ENCODE results near the gene PCNX2.
"Not testable (repeated sequence)": the region's sequence is repeated elsewhere in the genome, so short reads cannot be mapped to it uniquely, and the experiment has no call there.

PCNX2 gene

DNA sequence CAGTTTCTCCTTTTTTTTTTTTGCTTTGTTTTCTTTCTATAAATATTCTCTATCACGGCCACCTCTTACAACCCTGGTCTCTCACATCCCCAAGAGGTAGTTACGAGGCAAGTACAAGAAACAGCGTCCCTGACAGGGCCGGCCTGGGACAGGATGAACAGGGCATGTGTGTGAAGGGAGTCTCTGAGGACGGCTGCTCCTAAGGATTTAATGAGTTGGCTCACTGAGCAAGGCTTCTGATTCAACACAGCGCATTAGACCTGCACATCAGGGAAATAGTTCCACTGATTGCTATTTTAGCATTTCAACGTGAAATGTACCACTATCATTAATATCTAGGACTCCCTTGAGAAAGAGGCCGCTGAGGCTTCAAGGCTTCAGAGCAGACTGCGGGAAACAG is 291.1 kb downstream of the PCNX2 start:
- Histone ChIP-seq H3K4me3 (ENCODE audit: low read length) (no peak overlapping the region), H3K4me1 (ENCODE audit: insufficient read depth, low read length) (no peaks in the 10 kb centered on the region)

DNA sequence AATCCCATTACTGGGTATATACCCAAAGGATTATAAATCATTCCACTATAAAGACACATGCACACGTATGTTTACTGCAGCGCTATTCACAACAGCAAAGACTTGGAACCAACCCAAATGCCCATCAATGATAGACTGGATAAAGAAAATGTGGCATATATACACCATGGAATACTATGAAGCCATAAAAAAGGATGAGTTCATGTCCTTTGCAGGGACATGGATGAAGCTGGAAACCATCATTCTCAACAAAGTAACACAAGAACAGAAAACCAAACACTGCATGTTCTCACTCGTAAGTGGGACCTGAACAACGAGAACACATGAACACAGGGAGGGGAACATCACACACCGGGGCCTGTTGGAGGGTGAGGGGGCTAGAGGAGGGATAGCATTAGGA is 291.9 kb downstream of the PCNX2 start:
- H3K27me3 ChIP-seq (ENCODE audit: insufficient read depth, low read length); H3K4me1 ChIP-seq (ENCODE audit: insufficient read depth, low read length); H3K9ac ChIP-seq (ENCODE audit: low read depth, low read length); H3K27ac ChIP-seq (ENCODE audit: low read length); H3K4me3 ChIP-seq (ENCODE audit: low read length); H3K9me3 ChIP-seq (ENCODE audit: insufficient read depth, low read depth, low read length): not testable (repeated sequence)
- peaks cover 26% of the 10 kb centered on the region for H3K36me3 ChIP-seq (ENCODE audit: insufficient read depth, low read depth, low read length)

More for the DNA sequence above, 291.1 kb downstream of the PCNX2 start:
- Histone ChIP-seq H3K9me3 (ENCODE audit: insufficient read depth, low read depth, low read length) (no peaks in the 10 kb centered on the region), H3K27ac (ENCODE audit: low read length) (no peak overlapping the region), H3K36me3 (ENCODE audit: insufficient read depth, low read depth, low read length) (peaks cover 24% of the 10 kb centered on the region), H3K27me3 (ENCODE audit: insufficient read depth, low read length) (no peaks in the 10 kb centered on the region), H3K9ac (ENCODE audit: low read depth, low read length) (no peak overlapping the region)

DNA sequence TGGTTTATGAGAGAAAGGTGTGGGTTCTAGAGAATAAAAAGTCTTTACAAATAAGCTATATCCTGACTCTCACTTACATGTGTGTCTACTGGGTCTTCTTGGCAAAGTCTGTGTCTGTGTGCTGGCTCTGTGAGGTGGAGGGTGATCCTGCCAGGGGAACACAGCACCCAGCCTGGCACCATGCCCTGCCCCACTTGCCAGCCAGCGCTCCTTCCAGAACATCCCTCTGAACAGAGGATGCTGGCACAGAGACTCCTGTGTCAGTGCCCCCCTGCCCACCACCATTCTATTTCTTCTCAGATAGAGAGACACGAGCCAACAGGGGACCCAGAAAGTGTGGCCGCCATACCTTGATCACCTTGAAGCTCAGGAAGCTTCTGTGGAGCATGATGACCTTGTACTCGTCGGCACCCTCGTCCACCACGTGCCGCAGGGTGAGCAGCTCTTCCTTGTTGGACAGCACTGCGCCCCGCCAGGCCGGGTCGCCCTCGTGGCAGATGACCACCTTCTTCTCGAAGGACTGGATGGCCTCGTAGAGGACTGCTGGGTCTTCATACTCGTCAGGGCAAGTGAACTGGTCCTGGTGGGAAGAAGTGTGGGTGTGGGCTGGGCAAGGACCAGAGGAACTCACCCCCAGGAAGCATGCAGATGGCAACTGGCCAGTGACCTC is 295.4 kb downstream of the PCNX2 start:
- no peak overlapping the region for H3K4me3 ChIP-seq (ENCODE audit: low read length)
- no peak overlapping the region for H3K9ac ChIP-seq (ENCODE audit: low read depth, low read length)

DNA sequence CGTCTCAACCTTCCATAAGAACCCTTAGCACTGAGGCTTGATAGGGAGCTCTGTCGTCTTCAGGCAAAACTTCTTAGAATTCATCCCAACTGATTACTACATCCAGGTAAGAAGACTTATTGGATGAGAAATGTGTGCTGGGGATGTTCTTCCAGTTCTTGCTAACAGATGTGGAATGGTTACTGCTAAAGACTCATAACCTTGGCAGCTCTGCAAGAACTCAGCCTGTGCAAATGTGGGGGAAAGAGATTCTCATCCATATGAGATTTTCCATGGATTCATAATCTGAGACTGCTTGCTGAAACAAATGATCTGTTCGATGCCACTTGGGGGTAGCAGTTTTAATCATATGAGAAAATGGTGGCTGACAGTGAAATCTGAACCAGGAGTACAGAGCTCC is 296.9 kb downstream of the PCNX2 start:
- no peak overlapping the region for H3K4me3 ChIP-seq (ENCODE audit: low read length)
- peaks cover 14% of the 10 kb centered on the region for H3K9me3 ChIP-seq (ENCODE audit: insufficient read depth, low read depth, low read length)
- H3K36me3 ChIP-seq (ENCODE audit: insufficient read depth, low read depth, low read length) = peaks cover 67% of the 10 kb centered on the region
- no peak overlapping the region for H3K9ac ChIP-seq (ENCODE audit: low read depth, low read length)
- H3K4me1 ChIP-seq (ENCODE audit: insufficient read depth, low read length) = no peaks in the 10 kb centered on the region; the same call in 1 of the 2 replicates
- H3K27me3 ChIP-seq (ENCODE audit: insufficient read depth, low read length) = no peaks in the 10 kb centered on the region
- H3K27ac ChIP-seq (ENCODE audit: low read length) = no peak overlapping the region

More for the DNA sequence above, 295.4 kb downstream of the PCNX2 start:
- no peak overlapping the region for H3K27ac ChIP-seq (ENCODE audit: low read length)
- H3K4me1 ChIP-seq (ENCODE audit: insufficient read depth, low read length) = no peaks in the 10 kb centered on the region; the same call in 1 of the 2 replicates
- H3K9me3 ChIP-seq (ENCODE audit: insufficient read depth, low read depth, low read length) = no peaks in the 10 kb centered on the region
- H3K36me3 ChIP-seq (ENCODE audit: insufficient read depth, low read depth, low read length) = peaks cover 54% of the 10 kb centered on the region
- H3K27me3 ChIP-seq (ENCODE audit: insufficient read depth, low read length) = no peaks in the 10 kb centered on the region

DNA sequence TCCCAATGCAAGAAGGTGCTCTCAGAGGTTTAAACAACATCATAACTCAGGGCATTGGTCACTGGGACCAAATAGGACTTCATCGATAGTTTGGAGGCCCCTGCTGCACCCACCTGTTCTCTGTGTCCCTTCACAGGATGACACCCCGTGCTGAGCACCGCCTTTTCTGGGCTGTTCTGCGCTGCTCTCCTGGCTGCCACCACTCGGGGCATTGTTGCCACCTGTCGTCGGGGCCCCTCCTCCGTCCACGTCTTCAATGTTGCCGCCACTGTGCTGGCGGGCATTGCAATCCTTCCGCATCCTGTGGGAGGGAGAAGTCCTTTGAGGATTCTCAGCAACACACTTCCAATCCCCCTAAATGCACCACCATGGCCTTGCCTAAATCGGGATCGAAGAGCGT is 297.4 kb downstream of the PCNX2 start:
- Histone ChIP-seq H3K27me3 (ENCODE audit: insufficient read depth, low read length) (no peaks in the 10 kb centered on the region), H3K4me3 (ENCODE audit: low read length) (no peak overlapping the region), H3K4me1 (ENCODE audit: insufficient read depth, low read length) (no peaks in the 10 kb centered on the region; the same call in 1 of the 2 replicates), H3K9ac (ENCODE audit: low read depth, low read length) (no peak overlapping the region), H3K36me3 (ENCODE audit: insufficient read depth, low read depth, low read length) (peaks cover 72% of the 10 kb centered on the region), H3K9me3 (ENCODE audit: insufficient read depth, low read depth, low read length) (peaks cover 19% of the 10 kb centered on the region), H3K27ac (ENCODE audit: low read length) (no peak overlapping the region)

DNA sequence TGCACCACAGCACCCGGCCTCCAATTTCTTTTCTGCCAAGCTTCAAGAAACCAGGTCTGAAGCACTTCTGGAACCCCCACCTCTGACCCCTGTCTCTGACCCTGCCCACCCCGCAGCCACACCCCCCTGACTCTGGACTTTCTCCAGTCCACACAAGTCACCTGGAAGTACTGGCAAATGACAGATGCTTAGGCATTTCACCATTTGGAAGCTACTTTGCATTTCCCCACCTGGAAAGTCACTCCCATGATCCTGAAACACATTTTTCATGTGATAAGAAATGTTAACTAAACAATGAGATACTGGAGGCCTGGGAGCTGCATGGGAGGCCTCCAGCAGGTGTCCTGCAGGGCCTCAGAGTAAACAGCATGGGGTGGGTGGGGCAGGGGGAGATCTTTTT is 299.4 kb downstream of the PCNX2 start:
- no peaks in the 10 kb centered on the region for H3K27me3 ChIP-seq (ENCODE audit: insufficient read depth, low read length)
- no peak overlapping the region for H3K9ac ChIP-seq (ENCODE audit: low read depth, low read length)
- no peak overlapping the region for H3K27ac ChIP-seq (ENCODE audit: low read length)
- peaks cover 77% of the 10 kb centered on the region for H3K36me3 ChIP-seq (ENCODE audit: insufficient read depth, low read depth, low read length)
- no peak overlapping the region for H3K4me3 ChIP-seq (ENCODE audit: low read length)
- H3K4me1 ChIP-seq (ENCODE audit: insufficient read depth, low read length) = no peaks in the 10 kb centered on the region; the same call in 1 of the 2 replicates
- H3K9me3 ChIP-seq (ENCODE audit: insufficient read depth, low read depth, low read length) = peaks cover 20% of the 10 kb centered on the region

DNA sequence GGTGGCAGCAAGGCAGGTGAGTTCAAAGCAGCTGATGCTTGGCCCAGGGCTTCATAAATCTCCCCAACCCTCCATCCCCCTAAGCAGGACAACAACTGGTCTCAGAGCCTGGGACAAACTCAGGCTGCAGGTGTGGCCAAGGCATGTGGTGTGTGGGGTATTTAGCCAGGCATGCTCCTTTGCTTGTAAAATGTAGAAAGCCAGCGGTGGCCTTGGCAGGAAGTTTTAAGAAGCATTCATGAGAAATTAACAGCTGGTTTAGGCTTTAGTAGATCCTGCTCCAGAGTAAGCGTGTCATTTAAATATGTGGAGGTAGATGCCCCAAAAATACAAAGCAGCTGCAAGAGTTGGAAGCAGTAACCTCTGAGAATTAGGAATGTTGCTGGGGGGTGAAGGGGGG is 300.3 kb downstream of the PCNX2 start:
- H3K4me1 ChIP-seq (ENCODE audit: insufficient read depth, low read length) = no peaks in the 10 kb centered on the region; the same call in 1 of the 2 replicates

DNA sequence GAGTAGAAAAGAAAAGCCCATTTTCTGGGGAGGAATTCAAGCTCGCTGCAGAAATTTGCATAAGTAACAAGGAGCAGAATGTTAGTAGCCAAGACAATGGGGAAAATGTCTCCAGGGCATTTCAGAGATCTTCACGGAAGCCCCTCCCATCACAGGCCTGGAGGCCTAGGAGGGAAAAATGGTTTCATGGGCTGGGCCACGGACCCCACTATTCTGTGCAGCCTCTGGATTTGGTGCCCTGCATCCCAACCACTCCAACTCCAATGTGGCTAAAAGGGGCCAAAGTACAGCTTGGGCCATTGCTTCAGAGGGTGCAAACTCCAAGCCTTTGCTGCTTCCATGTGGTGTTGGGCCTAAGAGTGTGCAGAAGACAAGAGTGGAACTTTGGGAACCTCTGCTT is 302.0 kb downstream of the PCNX2 start:
- peaks cover 55% of the 10 kb centered on the region for H3K36me3 ChIP-seq (ENCODE audit: insufficient read depth, low read depth, low read length)
- no peak overlapping the region for H3K27ac ChIP-seq (ENCODE audit: low read length)
- no peaks in the 10 kb centered on the region for H3K27me3 ChIP-seq (ENCODE audit: insufficient read depth, low read length)
- H3K4me1 ChIP-seq (ENCODE audit: insufficient read depth, low read length) = no peaks in the 10 kb centered on the region; the same call in 1 of the 2 replicates
- H3K9ac ChIP-seq (ENCODE audit: low read depth, low read length) = no peak overlapping the region
- peaks cover 20% of the 10 kb centered on the region for H3K9me3 ChIP-seq (ENCODE audit: insufficient read depth, low read depth, low read length)
- no peak overlapping the region for H3K4me3 ChIP-seq (ENCODE audit: low read length)

More for the DNA sequence above, 300.3 kb downstream of the PCNX2 start:
- Histone ChIP-seq H3K27me3 (ENCODE audit: insufficient read depth, low read length) (no peaks in the 10 kb centered on the region), H3K27ac (ENCODE audit: low read length) (no peak overlapping the region), H3K36me3 (ENCODE audit: insufficient read depth, low read depth, low read length) (peaks cover 69% of the 10 kb centered on the region), H3K9ac (ENCODE audit: low read depth, low read length) (no peak overlapping the region), H3K4me3 (ENCODE audit: low read length) (no peak overlapping the region), H3K9me3 (ENCODE audit: insufficient read depth, low read depth, low read length) (peaks cover 20% of the 10 kb centered on the region)

DNA sequence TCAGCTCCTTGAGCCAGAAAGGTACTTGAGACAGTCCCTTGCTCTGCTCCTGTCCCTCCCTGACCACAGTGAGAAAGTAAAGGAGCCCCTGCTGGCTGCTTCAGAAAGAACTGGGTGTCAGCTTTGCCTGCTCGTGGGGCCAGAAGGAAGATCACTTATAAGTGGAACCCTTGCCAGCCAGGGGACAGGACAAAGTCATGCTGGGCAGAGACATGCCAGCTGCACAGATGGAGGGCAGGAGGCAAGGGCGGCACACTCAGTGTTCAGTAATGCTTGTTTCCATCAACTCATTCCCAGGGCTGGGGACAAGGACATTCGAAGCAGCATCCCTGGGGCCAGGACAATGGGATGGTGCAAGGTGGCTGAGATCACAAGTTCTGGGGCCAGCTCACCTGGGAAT is 303.3 kb downstream of the PCNX2 start:
- no peak overlapping the region for H3K4me3 ChIP-seq (ENCODE audit: low read length)
- no peak overlapping the region for H3K27ac ChIP-seq (ENCODE audit: low read length)
- no peak overlapping the region for H3K9ac ChIP-seq (ENCODE audit: low read depth, low read length)
- H3K36me3 ChIP-seq (ENCODE audit: insufficient read depth, low read depth, low read length) = peaks cover 41% of the 10 kb centered on the region
- peaks cover 20% of the 10 kb centered on the region for H3K9me3 ChIP-seq (ENCODE audit: insufficient read depth, low read depth, low read length)
- H3K27me3 ChIP-seq (ENCODE audit: insufficient read depth, low read length) = no peaks in the 10 kb centered on the region
- H3K4me1 ChIP-seq (ENCODE audit: insufficient read depth, low read length) = no peaks in the 10 kb centered on the region; the same call in 1 of the 2 replicates

DNA sequence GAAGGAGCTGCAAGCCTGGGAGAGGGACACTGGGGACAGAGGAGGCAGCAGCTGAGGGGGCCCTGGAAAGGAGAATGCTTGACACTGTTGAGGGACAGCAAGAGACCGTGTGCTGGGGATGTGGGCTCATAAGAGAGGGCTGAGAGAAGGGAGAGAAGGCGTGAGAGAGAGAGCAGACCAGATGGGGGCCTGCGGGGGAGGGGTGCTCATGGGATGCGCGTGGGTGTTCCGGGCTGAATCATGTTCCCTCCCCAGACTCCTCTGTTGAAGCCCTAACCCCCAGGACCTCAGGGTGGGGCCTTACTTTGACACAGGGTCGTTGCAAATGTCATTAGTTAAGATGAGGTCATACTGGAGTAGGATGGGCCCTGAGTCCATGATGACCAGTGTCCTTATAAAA is 304.3 kb downstream of the PCNX2 start:
- no peak overlapping the region for H3K4me3 ChIP-seq (ENCODE audit: low read length)
- no peaks in the 10 kb centered on the region for H3K27me3 ChIP-seq (ENCODE audit: insufficient read depth, low read length)
- H3K36me3 ChIP-seq (ENCODE audit: insufficient read depth, low read depth, low read length) = peaks cover 32% of the 10 kb centered on the region
- H3K4me1 ChIP-seq (ENCODE audit: insufficient read depth, low read length) = no peaks in the 10 kb centered on the region
- H3K9me3 ChIP-seq (ENCODE audit: insufficient read depth, low read depth, low read length) = peaks cover 20% of the 10 kb centered on the region
- no peak overlapping the region for H3K9ac ChIP-seq (ENCODE audit: low read depth, low read length)
- no peak overlapping the region for H3K27ac ChIP-seq (ENCODE audit: low read length)

DNA sequence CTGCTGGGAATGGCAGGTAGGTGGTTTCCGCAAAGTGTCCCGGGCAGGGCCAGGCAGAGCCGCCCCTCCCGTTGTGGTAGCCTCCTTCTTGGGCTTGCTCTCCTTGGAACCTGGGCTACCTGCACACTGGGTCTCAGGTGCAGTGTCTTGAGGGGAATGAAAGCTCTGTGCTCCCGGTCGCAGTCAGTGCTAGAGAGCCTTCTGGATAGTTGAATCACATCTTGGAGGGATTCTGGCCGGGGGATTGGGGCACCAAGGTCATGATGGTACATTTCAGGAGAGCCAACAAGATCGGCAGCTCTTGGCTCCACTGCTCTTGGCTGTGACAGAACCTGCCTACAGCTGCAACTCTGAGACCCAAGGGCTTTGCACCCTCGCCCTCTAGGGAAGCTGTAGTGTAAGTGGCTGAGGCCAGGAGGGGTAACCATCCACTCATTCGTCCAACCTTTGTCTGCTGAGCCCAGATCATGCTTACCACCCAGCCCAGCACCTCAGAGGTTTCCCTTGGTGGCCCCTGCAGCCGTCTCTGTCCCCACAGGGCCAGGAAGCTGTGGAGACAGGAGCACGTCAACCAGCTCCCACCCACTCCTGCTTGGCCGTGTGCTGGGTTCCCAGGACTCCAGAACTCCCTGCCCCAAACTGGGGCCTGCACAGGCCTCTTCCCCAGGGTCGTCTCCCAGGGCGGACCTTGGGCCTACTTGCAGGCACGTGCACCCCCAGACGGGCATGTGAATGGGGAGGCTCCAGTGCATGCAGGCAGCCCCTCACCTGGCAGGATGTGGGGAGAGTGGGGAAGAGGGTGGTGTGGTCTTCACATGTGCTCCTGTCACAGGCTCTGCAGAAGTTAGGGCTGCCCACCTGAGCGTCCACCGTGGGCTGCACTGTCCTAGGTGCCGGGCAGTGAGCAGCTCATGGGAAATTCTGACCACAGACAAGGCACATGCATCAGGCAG is 305.1 kb downstream of the PCNX2 start:
- Histone ChIP-seq H3K9me3 (ENCODE audit: insufficient read depth, low read depth, low read length) (peaks cover 20% of the 10 kb centered on the region), H3K9ac (ENCODE audit: low read depth, low read length) (no peak overlapping the region), H3K4me3 (ENCODE audit: low read length) (no peak overlapping the region), H3K36me3 (ENCODE audit: insufficient read depth, low read depth, low read length) (peaks cover 36% of the 10 kb centered on the region), H3K27ac (ENCODE audit: low read length) (no peak overlapping the region), H3K4me1 (ENCODE audit: insufficient read depth, low read length) (no peaks in the 10 kb centered on the region), H3K27me3 (ENCODE audit: insufficient read depth, low read length) (no peaks in the 10 kb centered on the region)
